CD14-positive monocyte (primary cell): ENCODE data around the gene NR6A1. TPM values are rescaled to one million over a fixed set of nuclear protein-coding genes. Genes with fewer than 3 reads are reported as not detected.

Experiments used
- DNase-seq, 3 donors: peaks; one replicate each; pipeline ENCODE4 v3.0.0-alpha.2; 2011 to 2022
- H2AFZ ChIP-seq: 2 replicates; pipeline ENCODE4 v1.6.0; 2012; ENCODE audit warnings: mild to moderate bottlenecking, low read depth, low read length, inconsistent platforms; ENCODE audit not compliant: insufficient read depth, poor library complexity, severe bottlenecking
- H3K27ac ChIP-seq, 2 donors: 1 replicate in 1 of 2; 2 replicates in 1 of 2; pipeline ENCODE4 v1.5.1; 2012 to 2013; ENCODE audit warnings: low read length in 2 of 2, control low read depth in 1 of 2, inconsistent platforms in 1 of 2, low read depth in 1 of 2, mild to moderate bottlenecking in 1 of 2
- H3K27me3 ChIP-seq, 2 donors: one replicate each; pipeline versions ENCODE4 v1.6.0 to v1.6.1; 2011 to 2013; ENCODE audit warnings: low read length in 2 of 2; ENCODE audit not compliant: control insufficient read depth in 2 of 2, insufficient read depth in 2 of 2
- H3K36me3 ChIP-seq, 2 donors: replicated peaks in 1 of 2; 1 replicate in 1 of 2; 2 replicates in 1 of 2; pipeline versions ENCODE4 v1.5.1 to v1.6.1; 2012 to 2013; ENCODE audit warnings: low read length in 2 of 2, control low read depth in 1 of 2, inconsistent platforms in 1 of 2, mild to moderate bottlenecking in 1 of 2; ENCODE audit not compliant: insufficient read depth in 2 of 2, control insufficient read depth in 1 of 2
- H3K4me1 ChIP-seq, 2 donors: 1 replicate in 1 of 2; 2 replicates in 1 of 2; pipeline versions ENCODE4 v1.5.1 to v1.6.1; 2012 to 2013; ENCODE audit warnings: low read length in 2 of 2, control low read depth in 1 of 2, inconsistent platforms in 1 of 2, mild to moderate bottlenecking in 1 of 2, moderate library complexity in 1 of 2; ENCODE audit not compliant: insufficient read depth in 2 of 2, control insufficient read depth in 1 of 2
- H3K4me2 ChIP-seq: replicated peaks from 2 replicates; pipeline ENCODE3; 2012; ENCODE audit warnings: low read length, moderate library complexity, mild to moderate bottlenecking; ENCODE audit not compliant: poor library complexity, severe bottlenecking; ENCODE audit errors: extremely low read depth
- H3K4me3 ChIP-seq, 3 experiments: fragments of 200-600 bp in 1 of 3; sonication (generic) in 1 of 3; replicated peaks in 1 of 3; 1 replicate in 2 of 3; 2 replicates in 1 of 3; pipeline ENCODE4 v1.5.1; 2011 to 2013; ENCODE audit warnings: low read length in 3 of 3, mild to moderate bottlenecking in 3 of 3, control low read depth in 2 of 3, low read depth in 2 of 3, inconsistent platforms in 1 of 3, moderate library complexity in 1 of 3
- H3K79me2 ChIP-seq: 2 replicates; pipeline ENCODE4 v1.6.0; 2012; ENCODE audit warnings: mild to moderate bottlenecking, control low read depth, inconsistent platforms, low read length, moderate library complexity; ENCODE audit not compliant: insufficient read depth
- H3K9ac ChIP-seq: 2 replicates; pipeline ENCODE4 v1.6.0; 2017; ENCODE audit warnings: low read length, mild to moderate bottlenecking; ENCODE audit not compliant: insufficient read depth, poor library complexity, severe bottlenecking
- H3K9me3 ChIP-seq, 2 donors: replicated peaks in 1 of 2; 1 replicate in 1 of 2; 2 replicates in 1 of 2; pipeline versions ENCODE4 v1.5.1 to v1.6.1; 2012 to 2013; ENCODE audit warnings: low read length in 2 of 2, control low read depth in 1 of 2; ENCODE audit not compliant: control insufficient read depth in 1 of 2, insufficient read depth in 1 of 2
- H4K20me1 ChIP-seq: 2 replicates; pipeline ENCODE4 v1.6.0; 2012; ENCODE audit warnings: mild to moderate bottlenecking, low read length, control low read depth, moderate library complexity; ENCODE audit not compliant: insufficient read depth
- H3K27ac Mint-ChIP-seq, 7 donors: one replicate each; pipeline ENCODE4 v1.8.0; 2020; ENCODE audit warnings: mild to moderate bottlenecking in 7 of 7, mixed read lengths in 7 of 7, moderate library complexity in 6 of 7, inconsistent platforms in 2 of 7
- H3K27me3 Mint-ChIP-seq, 3 donors: one replicate each; pipeline ENCODE4 v1.8.0; 2021 to 2022; ENCODE audit warnings: low read depth in 3 of 3, mild to moderate bottlenecking in 3 of 3, mixed read lengths in 3 of 3, moderate library complexity in 3 of 3, inconsistent platforms in 1 of 3
- H3K36me3 Mint-ChIP-seq, 2 donors: one replicate each; pipeline ENCODE4 v1.8.0; 2020; ENCODE audit warnings: mixed read lengths in 2 of 2, inconsistent platforms in 1 of 2, mild to moderate bottlenecking in 1 of 2
- H3K4me1 Mint-ChIP-seq: one replicate; pipeline ENCODE4 v1.8.0; 2020; ENCODE audit warnings: mild to moderate bottlenecking, mixed read lengths
- H3K4me3 Mint-ChIP-seq, 2 donors: one replicate each; pipeline ENCODE4 v1.8.0; 2020; ENCODE audit warnings: mild to moderate bottlenecking in 2 of 2, mixed read lengths in 2 of 2, moderate library complexity in 1 of 2
- H3K9me3 Mint-ChIP-seq, 7 donors: one replicate each; pipeline ENCODE4 v1.8.0; 2020 to 2022; ENCODE audit warnings: mixed read lengths in 7 of 7, mild to moderate bottlenecking in 6 of 7, moderate library complexity in 6 of 7, inconsistent platforms in 2 of 7
- CTCF ChIP-seq: fragments of 200-600 bp; IDR thresholded peaks from one replicate; pipeline ENCODE4 v1.8.0; 2022; ENCODE audit warnings: antibody characterized with exemption, mild to moderate bottlenecking
- WGBS: methylation state at CpG from one replicate; pipeline ENCODE4 v1.1.5; 2013; ENCODE audit warnings: missing lambda C conversion rate; ENCODE audit not compliant: insufficient coverage; 5-methylcytosine and 5-hydroxymethylcytosine counted together
- intact Hi-C, 2 donors: fragments of 100-400 bp; cut with micrococcal nuclease; formaldehyde crosslinking; loops; one replicate each; pipeline versions ENCODE4 v1.15.0 to v1.15.1; 2023
- polyA plus RNA-seq, 3 donors: library from polyadenylated mRNA; depleted of rRNA in 1 of 3; unstranded in 2 of 3; stranded (reverse) in 1 of 3; fragments of 300-500 nt in 2 of 3; fragments of >200 nt in 1 of 3; fragmentation: Illumina TruSeq in 2 of 3; gene quantifications; 1 replicate in 2 of 3; 2 replicates in 1 of 3; pipeline ENCODE4 v1.2.3, GENCODE V29; 2012 to 2021

The NR6A1 gene
- polyA plus RNA-seq, 3 donors = 0.15 to 2.9 (median 0.28) TPM

GRCh38 chr9:124479947-124480620 lies 291.0 kb downstream of the NR6A1 start:
- no peak overlapping the region for H3K9ac ChIP-seq
- H3K4me3 ChIP-seq = no peak overlapping the region
- no peak overlapping the region for H3K4me2 ChIP-seq
- H3K27me3 ChIP-seq = peaks cover 0 to 23% of the 10 kb centered on the region in 2 donors
- peaks cover 21 to 30% of the 10 kb centered on the region in 2 donors for H3K4me1 ChIP-seq
- H4K20me1 ChIP-seq = no peaks in the 10 kb centered on the region
- WGBS = 90% methylated on average over 6 of the region's 6 CpGs
- no peaks in the 10 kb centered on the region for H3K9me3 ChIP-seq
- no peaks in the 10 kb centered on the region for H3K79me2 ChIP-seq
- no peak overlapping the region for H2AFZ ChIP-seq
- intact Hi-C loops = no loop called here
- no peak for TF ChIP-seq CTCF
- Mint-ChIP-seq H3K27ac (peak overlapping the region in 1 of 7 donors; percentile 76), H3K4me1 (peaks cover 18% of the 10 kb centered on the region), H3K27me3 (peaks cover 16 to 39% (median 20%) of the 10 kb centered on the region in 3 donors), H3K36me3 (no peaks in the 10 kb centered on the region), H3K9me3 (peaks cover 0 to 6% (median 0%) of the 10 kb centered on the region in 7 donors), H3K4me3 (peak overlapping the region in 1 of 2 donors; percentile 60)
- no peak for DNase-seq
- H3K36me3 ChIP-seq = no peaks in the 10 kb centered on the region
- no peak overlapping the region for H3K27ac ChIP-seq

- Mint-ChIP-seq H3K9me3 (peaks cover 0 to 6% (median 0%) of the 10 kb centered on the region in 7 donors), H3K27me3 (peaks cover 14 to 39% (median 20%) of the 10 kb centered on the region in 3 donors), H3K4me3 (no peak overlapping the region), H3K4me1 (peaks cover 18% of the 10 kb centered on the region), H3K27ac (no peak overlapping the region), H3K36me3 (no peaks in the 10 kb centered on the region)
- no peaks in the 10 kb centered on the region for H4K20me1 ChIP-seq
- peaks cover 21 to 30% of the 10 kb centered on the region in 2 donors for H3K4me1 ChIP-seq
- no peak for TF ChIP-seq CTCF
- no peaks in the 10 kb centered on the region for H3K79me2 ChIP-seq
- H3K27ac ChIP-seq = no peak overlapping the region
- WGBS = 93% methylated on average over 16 of the region's 16 CpGs
- no peak overlapping the region for H3K4me3 ChIP-seq
- intact Hi-C loops = no loop called here
- no peaks in the 10 kb centered on the region for H3K9me3 ChIP-seq
- H3K9ac ChIP-seq = no peak overlapping the region
- peaks cover 0 to 23% of the 10 kb centered on the region in 2 donors for H3K27me3 ChIP-seq
- no peak overlapping the region for H3K4me2 ChIP-seq
- DNase-seq = no peak
- H2AFZ ChIP-seq = no peak overlapping the region
- no peaks in the 10 kb centered on the region for H3K36me3 ChIP-seq
Observed at GRCh38 chr9:124479371-124479770, 291.7 kb downstream of the NR6A1 start.
